Hematopoietic multipotent progenitor cell treated with erythropoietin and hydrocortisone succinate and interleukin-3 and kit ligand, for 8 days (in vitro differentiated cells): ENCODE results near the gene BAG5.

ENCODE experiments used
- DNase-seq: peaks from one replicate; pipeline ENCODE4 v3.0.0-alpha.2; 2015

The BAG5 gene

GRCh38 chr14:103546652-103547454 lies 15.6 kb downstream of the BAG5 start:
- peak; percentile 68 for DNase-seq

GRCh38 chr14:103545915-103546651 lies 16.4 kb downstream of the BAG5 start:
- no peak for DNase-seq

DNA sequence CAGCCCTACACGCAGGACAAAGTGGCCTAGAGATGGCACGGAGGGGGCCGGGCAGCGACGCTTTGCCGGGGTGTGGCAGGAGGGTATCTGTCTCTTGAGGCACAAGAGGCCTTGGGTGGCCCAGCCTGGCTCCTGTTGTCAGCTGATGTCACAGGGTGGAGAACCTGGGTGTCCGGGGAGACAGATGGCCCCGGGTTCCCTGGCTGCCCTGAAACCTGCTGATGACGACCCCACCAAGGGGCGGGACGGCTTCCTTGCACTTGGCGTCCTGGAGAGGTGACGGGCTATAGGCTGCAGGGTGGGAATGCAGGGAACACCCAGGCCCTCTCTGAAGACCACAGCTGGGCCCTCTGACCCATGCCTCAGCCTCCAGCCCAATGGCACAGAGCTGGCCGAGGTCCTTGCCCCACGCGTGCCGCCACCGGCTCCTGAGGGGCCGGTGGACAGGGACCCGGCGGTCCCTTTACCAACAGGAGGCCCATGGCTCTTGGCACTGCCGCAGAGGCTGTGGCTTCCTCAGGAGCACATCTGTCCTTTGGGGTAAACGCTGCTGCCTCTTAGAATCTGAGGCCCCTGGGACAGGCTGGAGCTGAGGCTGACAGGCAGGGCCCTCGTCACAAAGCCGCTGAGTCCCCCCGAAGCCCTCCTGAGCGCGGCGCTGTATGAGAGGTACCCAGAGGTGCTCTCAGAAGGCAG lies 17.1 kb downstream of the BAG5 start:
- no peak for DNase-seq

- DNase-seq = no peak
Observed at GRCh38 chr14:103544388-103545218, 17.9 kb downstream of the BAG5 start.

GRCh38 chr14:103543721-103544387 lies 18.6 kb downstream of the BAG5 start:
- no peak for DNase-seq

- DNase-seq = no peak
Observed at GRCh38 chr14:103543140-103543539, 19.3 kb downstream of the BAG5 start.

DNA sequence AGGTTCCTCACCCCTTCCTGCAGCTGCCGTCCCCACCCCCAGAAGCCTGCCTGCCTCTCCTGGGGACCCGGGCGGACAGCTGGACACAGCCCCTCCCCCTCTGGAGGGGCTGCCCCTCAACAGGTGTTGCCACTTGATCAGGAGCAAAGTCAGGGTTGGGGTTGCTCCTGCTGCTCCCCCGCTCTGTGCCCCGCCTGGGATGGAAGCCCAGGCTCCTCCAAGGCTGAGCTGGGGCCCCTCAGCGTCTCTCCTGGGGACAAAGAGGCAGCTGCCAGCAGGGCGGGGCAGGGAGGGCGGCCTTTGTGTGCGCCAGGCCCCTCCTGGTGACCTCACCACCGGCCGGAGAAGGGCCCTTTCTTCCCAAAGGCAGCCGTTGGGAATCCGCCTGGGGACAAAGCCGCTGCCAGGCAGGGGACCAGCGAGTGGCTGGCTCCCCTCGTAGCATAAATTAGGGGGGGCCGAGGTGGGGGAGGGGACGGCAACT lies 19.8 kb downstream of the BAG5 start:
- no peak for DNase-seq

- DNase-seq = no peak
Observed at GRCh38 chr14:103541709-103542604, 20.5 kb downstream of the BAG5 start.

- DNase-seq = no peak
Observed at GRCh38 chr14:103540821-103541708, 21.4 kb downstream of the BAG5 start.

DNA sequence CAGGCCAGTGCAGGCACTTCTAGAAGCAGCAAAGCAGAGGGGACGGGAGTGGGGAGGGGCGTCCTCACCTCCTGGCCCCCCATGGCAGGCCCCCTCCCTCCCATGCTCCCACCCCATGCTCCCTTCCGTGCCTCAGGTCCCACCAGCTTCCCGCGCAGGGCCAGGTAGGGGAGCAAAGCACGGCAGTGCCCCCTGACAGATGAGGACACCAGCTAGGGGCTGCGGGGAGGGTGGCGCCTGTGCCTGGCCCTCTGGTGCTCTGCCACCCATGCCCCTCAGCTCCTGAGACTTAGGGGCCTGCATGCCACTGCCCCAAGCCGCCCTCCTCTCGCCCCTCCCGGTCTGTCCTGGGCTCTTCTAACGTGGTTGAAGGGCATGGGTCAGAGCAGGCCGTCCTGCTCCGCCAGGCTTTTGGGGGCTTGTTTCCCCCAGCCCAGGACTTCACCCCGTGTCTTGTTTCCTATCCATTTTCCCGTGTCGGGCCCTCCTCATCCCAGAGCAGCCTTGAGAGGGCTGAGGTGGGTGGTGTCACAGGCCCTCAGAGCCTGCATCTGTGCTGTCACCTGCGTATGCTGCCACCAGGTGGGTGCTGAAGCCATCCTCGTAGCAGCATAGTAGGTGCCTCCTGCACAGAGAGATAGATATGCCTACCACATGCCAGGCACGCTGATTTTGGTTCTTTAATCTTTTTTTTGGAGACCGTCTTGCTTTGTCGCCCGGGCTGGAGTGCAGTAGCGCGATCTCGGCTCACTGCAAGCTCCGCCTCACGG lies 23.2 kb downstream of the BAG5 start:
- DNase-seq = no peak

DNA sequence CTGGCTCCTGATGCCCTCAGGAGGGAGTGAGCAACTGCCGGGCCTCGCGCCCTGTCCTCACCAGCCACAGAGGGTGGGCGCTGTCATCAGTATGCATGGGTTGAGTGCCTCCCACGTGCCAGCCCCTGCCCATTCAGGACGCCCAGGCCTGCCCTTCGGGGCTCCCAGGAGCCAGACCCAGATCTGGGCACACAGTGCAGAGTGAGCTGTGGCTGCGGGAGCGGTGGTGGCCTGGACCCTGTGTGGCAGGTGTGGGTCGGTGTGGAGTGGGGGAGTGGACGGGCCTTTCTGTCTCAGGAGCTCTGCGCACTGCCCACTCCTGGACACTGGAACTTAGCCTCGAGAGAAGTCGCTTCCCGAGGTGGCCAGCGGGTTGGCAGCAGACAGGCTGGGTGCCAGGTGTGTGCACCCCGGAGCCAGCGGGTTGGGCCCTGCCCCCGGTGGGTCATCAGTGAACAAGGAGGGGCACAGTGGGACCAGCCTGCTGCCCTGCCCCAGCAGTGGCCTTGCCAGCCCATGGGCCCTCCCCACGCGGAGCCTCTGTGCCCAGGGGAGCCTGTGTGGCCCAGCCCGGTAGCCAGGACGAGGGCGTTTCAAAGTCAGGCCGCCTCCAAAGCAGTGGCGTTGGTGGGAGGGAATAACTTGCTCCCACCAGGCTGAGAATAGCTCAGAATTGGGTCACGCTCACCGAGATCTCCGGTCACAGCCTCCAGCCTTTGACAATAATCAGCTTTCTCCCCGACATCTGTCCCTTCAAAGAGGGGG lies 24.0 kb downstream of the BAG5 start:
- no peak for DNase-seq

- no peak for DNase-seq
Observed at GRCh38 chr14:103537175-103537990, 25.1 kb downstream of the BAG5 start.

DNA sequence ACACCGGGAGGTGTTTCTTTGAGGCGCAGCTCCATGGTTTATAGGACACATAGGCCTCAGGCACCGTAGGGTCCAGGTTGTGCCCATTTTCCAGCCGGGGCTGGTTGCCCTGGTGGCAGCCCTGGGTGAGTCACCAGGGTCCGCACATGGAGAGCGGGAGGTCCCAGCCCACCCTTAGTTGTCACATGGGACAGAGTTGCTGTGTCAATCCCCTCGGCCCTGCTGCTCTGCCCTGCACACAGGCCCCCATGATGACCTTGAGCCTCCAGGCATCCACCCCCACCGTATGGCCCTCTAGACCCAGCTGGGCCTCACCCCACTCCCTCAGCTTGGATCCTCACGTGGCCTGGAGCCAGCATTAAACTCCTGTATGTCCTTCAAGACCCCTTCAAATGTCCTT lies 25.8 kb downstream of the BAG5 start:
- DNase-seq = no peak

GRCh38 chr14:103535891-103536565 lies 26.4 kb downstream of the BAG5 start:
- no peak for DNase-seq

GRCh38 chr14:103535081-103535890 lies 27.2 kb downstream of the BAG5 start:
- no peak for DNase-seq

- no peak for DNase-seq
Observed at GRCh38 chr14:103534576-103535061, 27.8 kb downstream of the BAG5 start.
